ENCODE data around the gene SECISBP2L.

The SECISBP2L gene

DNA sequence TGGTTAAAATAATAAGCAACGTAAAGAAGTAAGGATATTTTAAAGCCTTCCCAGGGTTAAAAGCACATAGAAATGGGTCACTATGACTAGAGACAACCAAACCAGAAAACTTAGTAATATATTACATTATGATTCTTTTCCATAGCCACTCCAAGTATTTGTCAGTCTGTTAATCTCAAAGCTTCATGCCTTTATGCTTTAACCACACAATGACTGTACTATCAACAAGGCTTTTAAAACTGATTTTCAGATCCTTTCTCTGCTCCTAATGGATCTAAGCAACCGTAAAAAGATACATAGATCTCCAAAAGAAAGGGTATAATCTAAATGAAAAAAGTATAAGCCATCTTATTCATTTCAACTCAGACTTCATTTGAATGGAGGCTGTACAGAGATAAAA lies 14.4 kb downstream of the SECISBP2L start:
- TF ChIP-seq, protein P1, sequence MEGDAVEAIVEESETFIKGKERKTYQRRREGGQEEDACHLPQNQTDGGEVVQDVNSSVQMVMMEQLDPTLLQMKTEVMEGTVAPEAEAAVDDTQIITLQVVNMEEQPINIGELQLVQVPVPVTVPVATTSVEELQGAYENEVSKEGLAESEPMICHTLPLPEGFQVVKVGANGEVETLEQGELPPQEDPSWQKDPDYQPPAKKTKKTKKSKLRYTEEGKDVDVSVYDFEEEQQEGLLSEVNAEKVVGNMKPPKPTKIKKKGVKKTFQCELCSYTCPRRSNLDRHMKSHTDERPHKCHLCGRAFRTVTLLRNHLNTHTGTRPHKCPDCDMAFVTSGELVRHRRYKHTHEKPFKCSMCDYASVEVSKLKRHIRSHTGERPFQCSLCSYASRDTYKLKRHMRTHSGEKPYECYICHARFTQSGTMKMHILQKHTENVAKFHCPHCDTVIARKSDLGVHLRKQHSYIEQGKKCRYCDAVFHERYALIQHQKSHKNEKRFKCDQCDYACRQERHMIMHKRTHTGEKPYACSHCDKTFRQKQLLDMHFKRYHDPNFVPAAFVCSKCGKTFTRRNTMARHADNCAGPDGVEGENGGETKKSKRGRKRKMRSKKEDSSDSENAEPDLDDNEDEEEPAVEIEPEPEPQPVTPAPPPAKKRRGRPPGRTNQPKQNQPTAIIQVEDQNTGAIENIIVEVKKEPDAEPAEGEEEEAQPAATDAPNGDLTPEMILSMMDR (IDR thresholded peaks at IDR 0.05; ENCODE audit: extremely low read depth, missing control alignments): no peak
- DNase-seq (ENCODE audit: low spot score): no peak

DNA sequence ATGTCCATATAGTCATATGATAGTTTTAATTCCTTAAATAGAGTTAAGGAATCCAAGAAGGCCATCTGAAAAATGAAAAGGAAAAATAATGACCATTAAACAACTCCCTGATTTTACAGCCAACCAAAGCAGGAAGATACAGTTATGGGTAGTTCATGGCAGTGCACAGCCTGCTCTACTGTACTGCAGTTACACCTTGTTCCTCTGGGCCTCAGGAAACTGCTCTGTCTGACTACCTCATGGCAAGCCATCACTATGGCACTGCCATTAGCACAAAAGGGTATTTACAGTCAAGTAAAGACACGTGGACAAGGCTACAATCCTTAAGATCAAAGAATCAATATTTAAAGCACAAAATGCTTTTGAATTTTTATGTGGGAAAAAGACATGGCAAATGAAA lies 19.5 kb downstream of the SECISBP2L start:
- TF ChIP-seq, protein P1 (IDR thresholded peaks at IDR 0.05; ENCODE audit: extremely low read depth, missing control alignments): no peak
- no peak for DNase-seq (ENCODE audit: low spot score)

DNA sequence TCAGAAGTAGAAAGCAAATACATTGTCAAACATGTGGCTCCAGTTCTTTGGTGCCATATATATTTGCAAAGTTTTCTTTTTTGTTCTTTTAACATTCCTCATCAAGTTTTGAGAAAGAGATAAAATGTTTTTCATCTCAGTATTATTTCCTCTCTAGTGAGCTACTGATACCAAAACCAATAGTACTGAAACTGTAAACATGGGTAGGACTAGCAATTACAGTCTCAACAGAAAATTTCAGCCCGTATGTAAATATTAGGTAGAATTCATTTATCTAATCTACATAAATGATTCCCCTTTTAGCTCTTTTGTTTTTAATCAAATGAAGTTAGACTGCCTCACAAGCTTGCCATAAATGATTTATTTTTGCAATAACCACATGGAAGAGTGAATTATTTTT lies 21.4 kb downstream of the SECISBP2L start:
- peak; percentile 8 for DNase-seq (ENCODE audit: low spot score)
- TF ChIP-seq, protein P1 (IDR thresholded peaks at IDR 0.05; ENCODE audit: extremely low read depth, missing control alignments): no peak

DNA sequence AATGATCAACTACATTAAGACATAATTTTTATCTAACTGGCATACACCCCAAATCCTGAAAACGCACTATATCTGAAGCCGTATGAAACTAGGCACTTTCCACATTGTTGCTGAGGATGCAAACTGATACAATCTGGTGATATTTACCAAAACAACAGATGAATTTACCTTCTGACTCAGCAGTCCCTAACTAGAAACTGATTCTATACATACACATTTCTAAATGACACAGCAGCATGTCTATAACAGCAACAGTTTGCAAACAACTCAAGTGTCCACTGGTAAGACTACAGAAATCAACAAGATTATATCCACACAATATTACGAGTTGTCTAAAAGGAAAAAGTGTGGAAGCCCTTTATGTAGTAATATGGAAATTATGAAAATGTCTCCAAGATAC lies 22.9 kb downstream of the SECISBP2L start:
- TF ChIP-seq, protein P1 (IDR thresholded peaks at IDR 0.05; ENCODE audit: extremely low read depth, missing control alignments): no peak
- DNase-seq (ENCODE audit: low spot score): peak; percentile 17

DNA sequence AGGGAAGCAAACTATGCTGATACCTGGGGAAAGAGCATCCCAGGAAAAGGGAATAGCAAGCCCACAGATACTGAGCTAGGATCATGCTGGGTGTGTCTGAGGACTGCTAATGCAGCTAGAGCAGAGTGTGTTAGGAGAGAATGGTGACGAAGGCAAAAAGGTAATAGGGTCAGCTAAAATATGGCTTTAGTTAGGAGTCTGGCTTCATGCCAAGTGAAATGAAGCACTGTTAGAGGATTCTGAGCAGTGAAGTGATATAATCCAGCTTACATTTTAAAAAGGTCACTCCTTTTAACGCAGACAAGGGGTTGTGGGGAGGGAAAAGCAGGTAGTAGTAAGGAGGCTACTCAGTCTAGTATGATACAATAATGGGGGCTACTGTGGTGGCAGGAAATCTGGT lies 30.4 kb downstream of the SECISBP2L start:
- DNase-seq (ENCODE audit: low spot score): no peak
- TF ChIP-seq, protein P1 (IDR thresholded peaks at IDR 0.05; ENCODE audit: extremely low read depth, missing control alignments): no peak

DNA sequence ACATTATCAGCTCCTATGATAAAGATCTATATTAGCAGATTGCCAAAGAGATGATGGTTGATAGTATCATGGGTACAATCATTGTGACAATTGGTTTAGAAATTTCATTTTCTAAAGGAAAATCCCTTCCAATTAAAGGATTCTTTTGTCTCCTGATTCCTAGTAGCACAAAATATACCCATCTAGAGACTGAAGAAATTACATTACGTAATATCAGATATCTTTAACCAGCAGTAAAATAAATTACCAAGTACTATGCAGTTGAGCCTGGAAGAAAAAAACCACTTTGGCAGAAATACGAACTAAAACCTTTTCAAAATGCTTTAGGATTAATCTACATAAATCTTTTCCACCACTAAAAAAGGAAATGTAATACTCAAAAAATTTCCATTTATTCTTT lies 46.9 kb downstream of the SECISBP2L start:
- TF ChIP-seq, protein P1 (IDR thresholded peaks at IDR 0.05; ENCODE audit: extremely low read depth, missing control alignments): no peak
- DNase-seq (ENCODE audit: low spot score): no peak

DNA sequence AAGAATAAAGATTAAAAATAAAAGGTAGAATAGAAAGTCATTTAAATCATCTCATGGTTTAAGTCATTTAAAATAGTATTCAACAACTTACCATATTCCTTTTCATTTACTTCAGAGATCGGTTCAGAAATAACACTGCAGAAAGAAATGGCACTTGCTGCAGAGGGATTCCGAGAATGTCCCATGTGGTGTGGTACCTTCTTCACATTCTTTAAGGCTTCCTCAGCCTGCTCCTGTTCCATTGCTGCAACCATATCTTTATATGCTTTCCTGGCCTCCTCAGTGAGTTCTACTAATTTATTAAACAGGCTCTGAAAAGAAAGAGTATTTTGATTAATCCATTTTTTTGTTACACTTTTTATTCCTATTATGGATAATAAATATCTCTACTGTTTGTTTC lies 50.0 kb downstream of the SECISBP2L start:
- TF ChIP-seq, protein P1 (IDR thresholded peaks at IDR 0.05; ENCODE audit: extremely low read depth, missing control alignments): no peak
- no peak for DNase-seq (ENCODE audit: low spot score)

Measured in GM20000 (cell line).